Measurements from ENCODE around the gene ADSL. TPM values are rescaled to one million over a fixed set of nuclear protein-coding genes. Genes with fewer than 3 reads are reported as not detected.
A peak's percentile ranks its signal among the peaks of the same experiment; 100 is the strongest.

Gene ADSL
- total RNA-seq, 1 donor from 2014 or later = 156 TPM

- Mint-ChIP-seq H3K9me3 (no peaks in the 10 kb centered on the region), H3K27ac (peak overlapping the region; percentile 3), H3K4me1 (ENCODE audit: low read depth) (peaks cover 20% of the 10 kb centered on the region), H3K27me3 (ENCODE audit: insufficient read depth) (no peaks in the 10 kb centered on the region), H3K4me3 (no peak overlapping the region), H3K36me3 (ENCODE audit: low read depth) (peaks cover 53% of the 10 kb centered on the region)
- DNase-seq (ENCODE audit: low spot score) = no peak
- intact Hi-C loops (cut with micrococcal nuclease) = no loop called here
These were observed 32.3 kb upstream of the ADSL start for GRCh38 chr22:40314041-40314440.

- Mint-ChIP-seq H3K27ac (peak overlapping the region; percentile 84), H3K4me1 (ENCODE audit: low read depth) (peaks cover 55% of the 10 kb centered on the region), H3K27me3 (ENCODE audit: insufficient read depth) (no peaks in the 10 kb centered on the region), H3K9me3 (no peaks in the 10 kb centered on the region), H3K4me3 (no peak overlapping the region), H3K36me3 (ENCODE audit: low read depth) (peaks cover 47% of the 10 kb centered on the region)
- intact Hi-C loops (cut with micrococcal nuclease) = no loop called here
- DNase-seq (ENCODE audit: low spot score) = no peak
These were observed 25.6 kb upstream of the ADSL start for GRCh38 chr22:40320687-40321086.

GRCh38 chr22:40322021-40322420, 24.3 kb upstream of the ADSL start:
- H3K4me3 Mint-ChIP-seq = no peak overlapping the region
- peaks cover 38% of the 10 kb centered on the region for H3K36me3 Mint-ChIP-seq (ENCODE audit: low read depth)
- no peaks in the 10 kb centered on the region for H3K9me3 Mint-ChIP-seq
- DNase-seq (ENCODE audit: low spot score) = no peak
- intact Hi-C loops (cut with micrococcal nuclease) = no loop called here
- H3K27ac Mint-ChIP-seq = peak overlapping the region; percentile 24
- H3K27me3 Mint-ChIP-seq (ENCODE audit: insufficient read depth) = no peaks in the 10 kb centered on the region
- peaks cover 60% of the 10 kb centered on the region for H3K4me1 Mint-ChIP-seq (ENCODE audit: low read depth)

- no peak for DNase-seq (ENCODE audit: low spot score)
- Mint-ChIP-seq H3K36me3 (ENCODE audit: low read depth) (peaks cover 37% of the 10 kb centered on the region), H3K9me3 (no peaks in the 10 kb centered on the region), H3K4me1 (ENCODE audit: low read depth) (peaks cover 69% of the 10 kb centered on the region), H3K27me3 (ENCODE audit: insufficient read depth) (no peaks in the 10 kb centered on the region), H3K27ac (peak overlapping the region; percentile 96), H3K4me3 (peak overlapping the region; percentile 19)
- intact Hi-C loops (cut with micrococcal nuclease) = no loop called here
These were observed 23.4 kb upstream of the ADSL start for GRCh38 chr22:40322818-40323447.

GRCh38 chr22:40323681-40324171, 22.6 kb upstream of the ADSL start:
- H3K36me3 Mint-ChIP-seq (ENCODE audit: low read depth) = peaks cover 36% of the 10 kb centered on the region

GRCh38 chr22:40324468-40325305, 21.6 kb upstream of the ADSL start:
- intact Hi-C loops (cut with micrococcal nuclease) = loop anchor here (1.0 to 5.0 kb wide), 10 partner anchors 8 to 416 kb away; partner anchors contain the start of genes ADSL, SGSM3 and TNRC6B
- H3K27ac Mint-ChIP-seq = peak overlapping the region; percentile 96
- H3K27me3 Mint-ChIP-seq (ENCODE audit: insufficient read depth) = no peaks in the 10 kb centered on the region
- DNase-seq (ENCODE audit: low spot score) = peak; percentile 52
- no peaks in the 10 kb centered on the region for H3K9me3 Mint-ChIP-seq
- H3K36me3 Mint-ChIP-seq (ENCODE audit: low read depth) = peaks cover 39% of the 10 kb centered on the region
- peaks cover 82% of the 10 kb centered on the region for H3K4me1 Mint-ChIP-seq (ENCODE audit: low read depth)
- H3K4me3 Mint-ChIP-seq = peak overlapping the region; percentile 73

More at GRCh38 chr22:40323681-40324171, 22.6 kb upstream of the ADSL start:
- H3K27ac Mint-ChIP-seq = peak overlapping the region; percentile 96
- peaks cover 77% of the 10 kb centered on the region for H3K4me1 Mint-ChIP-seq (ENCODE audit: low read depth)
- peak; percentile 24 for DNase-seq (ENCODE audit: low spot score)
- no peaks in the 10 kb centered on the region for H3K9me3 Mint-ChIP-seq
- intact Hi-C loops (cut with micrococcal nuclease) = loop anchor here (1.0 to 2.0 kb wide), 4 partner anchors 9 to 415 kb away; partner anchors contain the start of gene SGSM3
- peak overlapping the region; percentile 73 for H3K4me3 Mint-ChIP-seq
- H3K27me3 Mint-ChIP-seq (ENCODE audit: insufficient read depth) = no peaks in the 10 kb centered on the region

- peak overlapping the region; percentile 96 for H3K27ac Mint-ChIP-seq
- peaks cover 87% of the 10 kb centered on the region for H3K4me1 Mint-ChIP-seq (ENCODE audit: low read depth)
- H3K9me3 Mint-ChIP-seq = no peaks in the 10 kb centered on the region
- peaks cover 43% of the 10 kb centered on the region for H3K36me3 Mint-ChIP-seq (ENCODE audit: low read depth)
- intact Hi-C loops (cut with micrococcal nuclease) = loop anchor here (1.0 to 5.0 kb wide), 9 partner anchors 21 to 417 kb away; partner anchors contain the start of genes ADSL, SGSM3 and TNRC6B
- DNase-seq (ENCODE audit: low spot score) = peak; percentile 30
- no peaks in the 10 kb centered on the region for H3K27me3 Mint-ChIP-seq (ENCODE audit: insufficient read depth)
- H3K4me3 Mint-ChIP-seq = peak overlapping the region; percentile 73
These were observed 21.0 kb upstream of the ADSL start for GRCh38 chr22:40325315-40325714.

GRCh38 chr22:40326905-40327735, 19.2 kb upstream of the ADSL start:
- DNase-seq (ENCODE audit: low spot score) = no peak
- Mint-ChIP-seq H3K4me1 (ENCODE audit: low read depth) (peaks cover 90% of the 10 kb centered on the region), H3K27me3 (ENCODE audit: insufficient read depth) (no peaks in the 10 kb centered on the region), H3K27ac (peak overlapping the region; percentile 80), H3K9me3 (no peaks in the 10 kb centered on the region), H3K36me3 (ENCODE audit: low read depth) (peaks cover 36% of the 10 kb centered on the region), H3K4me3 (peak overlapping the region; percentile 29)
- intact Hi-C loops (cut with micrococcal nuclease) = loop anchor here (5.0 kb wide), 1 partner anchor 125 kb away; no protein-coding TSS in a partner anchor

- Mint-ChIP-seq H3K4me1 (ENCODE audit: low read depth) (peaks cover 95% of the 10 kb centered on the region), H3K9me3 (no peaks in the 10 kb centered on the region), H3K4me3 (no peak overlapping the region), H3K36me3 (ENCODE audit: low read depth) (peaks cover 33% of the 10 kb centered on the region), H3K27ac (no peak overlapping the region), H3K27me3 (ENCODE audit: insufficient read depth) (no peaks in the 10 kb centered on the region)
- intact Hi-C loops (cut with micrococcal nuclease) = loop anchor here (5.0 kb wide), 1 partner anchor 126 kb away; no protein-coding TSS in a partner anchor
- no peak for DNase-seq (ENCODE audit: low spot score)
These were observed 17.5 kb upstream of the ADSL start for GRCh38 chr22:40328546-40329456.

- H3K9me3 Mint-ChIP-seq = no peaks in the 10 kb centered on the region
- H3K4me3 Mint-ChIP-seq = no peak overlapping the region
- peaks cover 32% of the 10 kb centered on the region for H3K36me3 Mint-ChIP-seq (ENCODE audit: low read depth)
- no peaks in the 10 kb centered on the region for H3K27me3 Mint-ChIP-seq (ENCODE audit: insufficient read depth)
- no peak for DNase-seq (ENCODE audit: low spot score)
- no peak overlapping the region for H3K27ac Mint-ChIP-seq
- intact Hi-C loops (cut with micrococcal nuclease) = loop anchor here (5.0 kb wide), 1 partner anchor 127 kb away; no protein-coding TSS in a partner anchor
- peaks cover 95% of the 10 kb centered on the region for H3K4me1 Mint-ChIP-seq (ENCODE audit: low read depth)
These were observed 16.8 kb upstream of the ADSL start for GRCh38 chr22:40329466-40329865.

- no peak overlapping the region for H3K27ac Mint-ChIP-seq
- intact Hi-C loops (cut with micrococcal nuclease) = no loop called here
These were observed 16.2 kb upstream of the ADSL start for GRCh38 chr22:40330086-40330485.

More at GRCh38 chr22:40330086-40330485, 16.2 kb upstream of the ADSL start:
- Mint-ChIP-seq H3K36me3 (ENCODE audit: low read depth) (peaks cover 32% of the 10 kb centered on the region), H3K4me1 (ENCODE audit: low read depth) (peaks cover 95% of the 10 kb centered on the region), H3K9me3 (no peaks in the 10 kb centered on the region), H3K27me3 (ENCODE audit: insufficient read depth) (no peaks in the 10 kb centered on the region), H3K4me3 (no peak overlapping the region)
- no peak for DNase-seq (ENCODE audit: low spot score)

All from activated T-helper 1 cell treated with anti-CD3 and anti-CD28 coated beads, Interleukin-12 subunit alpha, Interleukin-12 subunit beta, Interleukin-2, Interleukin-4 antibody, amounts not matched to agents 30 ng/mL and 10 ng/mL and 1 ng/mL, durations not matched to agents 14 hours and 24 hours and 36 hours (primary cell).